SU-DHL-6 (cell line): ENCODE data around the gene NTF4.

Experiments
- H2AFZ ChIP-seq: fragments of 200-600 bp; sonication (generic); 2 replicates; pipeline ENCODE4 v1.6.1; 2014; ENCODE audit warnings: low read depth, mild to moderate bottlenecking, moderate library complexity, mixed read lengths, antibody characterized with exemption, low read length; ENCODE audit not compliant: severe bottlenecking
- H3F3A ChIP-seq: fragments of 200-600 bp; shearing (Covaris generic); 2 replicates; pipeline ENCODE4 v1.6.0; 2016; ENCODE audit warnings: antibody characterized with exemption, mild to moderate bottlenecking; ENCODE audit not compliant: insufficient read depth
- H3K27ac ChIP-seq: fragments of 200-600 bp; sonication (generic); 2 replicates; pipeline ENCODE4 v1.5.1; 2016; ENCODE audit warnings: low read depth, mild to moderate bottlenecking, low read length, moderate library complexity, mixed read lengths
- H3K27me3 ChIP-seq: fragments of 200-600 bp; sonication (generic), shearing (Covaris generic); 2 replicates; pipeline ENCODE4 v1.6.0; 2014; ENCODE audit warnings: mild to moderate bottlenecking, low read length
- H3K36me3 ChIP-seq: fragments of 200-600 bp; sonication (generic); 2 replicates; pipeline ENCODE4 v1.6.1; 2014; ENCODE audit warnings: mild to moderate bottlenecking, low read length, mixed read lengths
- H3K4me2 ChIP-seq: fragments of 300-600, 200-600 bp; shearing (Covaris generic), sonication (generic); 2 replicates; pipeline ENCODE4 v1.6.0; 2014; ENCODE audit warnings: low read length, low read depth, mild to moderate bottlenecking; ENCODE audit not compliant: poor library complexity, severe bottlenecking
- H3K4me3 ChIP-seq: fragments of 200-600 bp; sonication (generic); 2 replicates; pipeline ENCODE4 v1.5.1; 2014; ENCODE audit warnings: antibody characterized with exemption, low read length, mild to moderate bottlenecking, mixed read lengths; ENCODE audit not compliant: insufficient read depth, poor library complexity, severe bottlenecking
- H3K79me2 ChIP-seq: fragments of 200-600 bp; sonication (generic); 2 replicates; pipeline ENCODE4 v1.6.1; 2014; ENCODE audit warnings: mild to moderate bottlenecking, low read length, moderate library complexity; ENCODE audit not compliant: insufficient read depth
- H3K9ac ChIP-seq: fragments of 200-600 bp; sonication (generic); 2 replicates; pipeline ENCODE4 v1.7.0; 2014; ENCODE audit warnings: mild to moderate bottlenecking, low read length
- H3K9me2 ChIP-seq: fragments of 200-600 bp; sonication (generic); replicated peaks from 2 replicates; pipeline ENCODE4 v1.6.1; 2014; ENCODE audit warnings: low read length; ENCODE audit not compliant: insufficient read depth
- H3K9me3 ChIP-seq: fragments of 200-600 bp; sonication (generic); 2 replicates; pipeline ENCODE4 v1.6.1; 2014; ENCODE audit warnings: low read length, mixed read lengths; ENCODE audit not compliant: insufficient read depth
- H4K20me1 ChIP-seq: fragments of 200-600 bp; sonication (generic); 2 replicates; pipeline ENCODE4 v1.6.1; 2014; ENCODE audit warnings: low read depth, mild to moderate bottlenecking, antibody characterized with exemption, low read length, moderate library complexity, mixed read lengths
- EZH2phosphoT487 ChIP-seq: fragments of 200-600 bp; sonication (generic), shearing (Covaris generic); conservative IDR thresholded peaks from 2 replicates; pipeline ENCODE4 v1.6.1; 2018; ENCODE audit warnings: mild to moderate bottlenecking, antibody characterized with exemption, low read length, moderate library complexity, mixed read lengths
- TF ChIP-seq, protein P1 (sequence below): fragments of 200-600 bp; sonication (generic); IDR thresholded peaks from one replicate; pipeline ENCODE4 v1.5.1; 2017; ENCODE audit warnings: antibody characterized with exemption, mild to moderate bottlenecking, low read length, moderate library complexity; ENCODE audit not compliant: insufficient read depth, poor library complexity, severe bottlenecking

NTF4 gene

DNA sequence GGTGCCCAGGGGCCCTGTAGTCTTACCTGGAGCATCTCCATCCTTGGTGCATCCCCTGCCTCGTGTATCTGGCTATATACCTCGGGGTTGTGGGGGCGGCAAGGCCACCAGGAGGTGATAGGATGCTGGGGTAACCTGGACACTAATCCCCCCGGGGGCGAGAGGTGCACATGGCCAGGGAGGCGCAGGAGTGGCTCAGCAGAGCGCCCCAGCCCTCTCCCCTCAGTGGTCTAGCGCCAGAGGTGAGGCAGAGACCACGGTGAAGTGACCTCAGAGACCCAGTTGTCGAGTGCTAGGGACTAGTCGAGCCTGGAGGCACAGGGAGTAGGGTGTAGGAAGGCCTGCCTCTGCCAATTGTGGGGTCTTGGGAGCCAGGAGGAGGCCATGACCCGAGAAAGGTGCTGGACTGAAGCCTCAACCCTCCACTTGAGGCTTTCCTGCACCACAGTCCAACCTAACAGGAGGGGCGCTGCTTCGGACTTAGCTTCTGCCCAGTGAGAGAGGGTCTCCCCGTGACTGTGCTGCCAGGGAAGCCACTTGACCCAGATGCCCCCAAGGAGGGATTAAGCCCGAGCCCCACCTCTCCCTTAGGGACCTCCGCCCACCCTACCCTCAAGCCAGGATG is 47.5 kb downstream of the NTF4 start, which contains the start of gene LHB:
Gene LHB (minus strand): TSS at position 51 of the 625 bp plus-strand sequence. CDS start 10 bp downstream, at position 41.
- no peak within 1 kb of the TSS for H2AFZ ChIP-seq
- no peaks in the 10 kb centered on the region for H4K20me1 ChIP-seq
- no peak within 1 kb of the TSS for H3K27ac ChIP-seq
- H3K9me3 ChIP-seq: no peaks in the 10 kb centered on the region
- no peaks in the 10 kb centered on the region for H3F3A ChIP-seq
- no peaks in the 10 kb centered on the region for H3K27me3 ChIP-seq
- H3K9ac ChIP-seq: peak within 1 kb of the TSS; percentile 32; the same call in 1 of the 2 replicates
- TF ChIP-seq EZH2phosphoT487: no peak
- TF ChIP-seq, protein P1, sequence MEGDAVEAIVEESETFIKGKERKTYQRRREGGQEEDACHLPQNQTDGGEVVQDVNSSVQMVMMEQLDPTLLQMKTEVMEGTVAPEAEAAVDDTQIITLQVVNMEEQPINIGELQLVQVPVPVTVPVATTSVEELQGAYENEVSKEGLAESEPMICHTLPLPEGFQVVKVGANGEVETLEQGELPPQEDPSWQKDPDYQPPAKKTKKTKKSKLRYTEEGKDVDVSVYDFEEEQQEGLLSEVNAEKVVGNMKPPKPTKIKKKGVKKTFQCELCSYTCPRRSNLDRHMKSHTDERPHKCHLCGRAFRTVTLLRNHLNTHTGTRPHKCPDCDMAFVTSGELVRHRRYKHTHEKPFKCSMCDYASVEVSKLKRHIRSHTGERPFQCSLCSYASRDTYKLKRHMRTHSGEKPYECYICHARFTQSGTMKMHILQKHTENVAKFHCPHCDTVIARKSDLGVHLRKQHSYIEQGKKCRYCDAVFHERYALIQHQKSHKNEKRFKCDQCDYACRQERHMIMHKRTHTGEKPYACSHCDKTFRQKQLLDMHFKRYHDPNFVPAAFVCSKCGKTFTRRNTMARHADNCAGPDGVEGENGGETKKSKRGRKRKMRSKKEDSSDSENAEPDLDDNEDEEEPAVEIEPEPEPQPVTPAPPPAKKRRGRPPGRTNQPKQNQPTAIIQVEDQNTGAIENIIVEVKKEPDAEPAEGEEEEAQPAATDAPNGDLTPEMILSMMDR: no peak
- H3K36me3 ChIP-seq: no peaks in the 10 kb centered on the region
- peak within 1 kb of the TSS; percentile 48 for H3K4me2 ChIP-seq
- no peak within 1 kb of the TSS for H3K4me3 ChIP-seq
- no peaks in the 10 kb centered on the region for H3K79me2 ChIP-seq
- no peaks in the 10 kb centered on the region for H3K9me2 ChIP-seq

DNA sequence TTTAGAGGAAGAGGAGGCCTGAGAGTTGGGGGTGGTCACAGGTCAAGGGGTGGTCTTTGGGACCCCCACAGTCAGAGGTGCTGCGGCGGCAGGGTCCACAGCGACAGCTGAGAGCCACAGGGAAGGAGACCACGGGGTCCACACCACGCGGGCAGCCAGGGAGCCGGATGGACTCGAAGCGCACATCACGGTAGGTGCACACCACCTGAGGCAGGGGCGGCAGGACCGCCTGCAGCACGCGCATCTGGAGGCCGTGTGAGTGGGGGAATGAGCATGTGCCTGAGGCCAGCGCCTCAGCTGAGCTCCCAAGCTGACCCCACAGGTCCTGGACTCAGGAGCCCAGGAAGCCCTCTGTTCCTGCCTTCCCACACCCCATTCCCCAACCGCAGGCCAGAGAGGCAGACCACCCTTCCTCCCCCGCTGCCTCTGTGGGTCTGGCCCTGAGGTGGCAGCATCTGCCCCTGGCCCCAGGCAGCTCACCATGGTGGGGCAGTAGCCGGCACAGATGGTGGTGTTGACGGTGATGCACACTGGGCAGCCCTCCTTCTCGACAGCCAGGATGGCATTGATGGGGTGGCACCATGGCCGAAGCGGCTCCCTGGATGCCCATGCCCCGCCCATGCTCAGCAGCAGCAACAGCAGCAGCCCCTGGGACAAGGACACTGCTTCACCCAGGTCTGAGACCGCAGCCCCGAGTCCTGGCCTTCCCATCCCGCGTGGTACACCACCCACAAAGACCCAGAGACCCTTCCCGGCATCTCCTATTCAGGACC is 48.4 kb downstream of the NTF4 start:
- Histone ChIP-seq H3K4me3 (no peak overlapping the region), H3K36me3 (no peaks in the 10 kb centered on the region), H4K20me1 (no peaks in the 10 kb centered on the region), H3K4me2 (no peak overlapping the region), H3K27ac (no peak overlapping the region), H3K79me2 (no peaks in the 10 kb centered on the region), H3K9ac (no peak overlapping the region), H2AFZ (no peak overlapping the region), H3K9me2 (no peaks in the 10 kb centered on the region), H3K27me3 (no peaks in the 10 kb centered on the region), H3F3A (no peaks in the 10 kb centered on the region), H3K9me3 (no peaks in the 10 kb centered on the region)
- no peak for TF ChIP-seq EZH2phosphoT487
- TF ChIP-seq, protein P1: no peak

DNA sequence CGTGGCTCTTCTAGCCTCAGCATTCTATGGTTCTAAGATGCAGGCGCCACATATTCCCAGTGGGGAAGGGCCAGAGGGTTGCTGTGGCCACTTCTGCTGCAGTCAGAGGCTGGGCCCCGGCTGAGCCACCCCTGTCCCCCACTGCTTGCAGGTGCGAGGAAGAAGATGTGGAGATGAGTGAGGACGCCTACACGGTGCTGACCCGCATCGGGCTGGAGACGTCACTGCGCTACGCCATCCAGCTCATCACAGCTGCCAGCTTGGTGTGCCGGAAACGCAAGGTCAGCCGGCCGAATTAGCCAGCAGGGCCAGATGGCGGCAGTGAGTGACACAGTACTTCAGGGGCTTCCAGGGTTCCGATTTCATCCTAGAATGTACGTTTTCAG is 49.8 kb downstream of the NTF4 start:
- no peak overlapping the region for H3K4me3 ChIP-seq
- no peak overlapping the region for H2AFZ ChIP-seq
- H3F3A ChIP-seq: no peaks in the 10 kb centered on the region
- H3K79me2 ChIP-seq: no peaks in the 10 kb centered on the region
- H3K9me2 ChIP-seq: no peaks in the 10 kb centered on the region
- H3K9me3 ChIP-seq: no peaks in the 10 kb centered on the region
- no peak for TF ChIP-seq EZH2phosphoT487
- TF ChIP-seq, protein P1: no peak
- H3K36me3 ChIP-seq: no peaks in the 10 kb centered on the region
- H3K9ac ChIP-seq: no peak overlapping the region
- no peaks in the 10 kb centered on the region for H3K27me3 ChIP-seq
- H3K4me2 ChIP-seq: no peak overlapping the region
- no peaks in the 10 kb centered on the region for H4K20me1 ChIP-seq
- no peak overlapping the region for H3K27ac ChIP-seq
